ENCODE results near the gene BANK1.

DNA sequence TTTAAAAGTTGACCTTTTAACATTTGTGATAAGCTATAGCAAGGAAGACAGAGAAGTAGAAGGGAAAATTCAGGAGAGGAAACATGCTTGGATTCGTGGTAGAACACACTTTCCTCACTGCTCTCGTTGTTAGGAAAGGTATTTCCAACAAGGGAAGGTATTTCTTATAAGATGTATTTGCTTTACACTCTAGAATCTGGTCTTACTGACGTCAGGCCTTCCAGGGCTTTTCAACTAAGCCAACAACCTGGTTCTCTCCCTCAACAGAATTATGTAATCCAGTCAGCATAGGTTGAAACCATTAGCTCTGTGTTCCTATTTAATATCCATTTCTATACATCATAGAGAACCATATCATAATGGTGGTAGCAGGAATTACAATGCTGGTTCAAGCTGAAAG is 312.8 kb downstream of the BANK1 start:
- TF ChIP-seq, protein P1, sequence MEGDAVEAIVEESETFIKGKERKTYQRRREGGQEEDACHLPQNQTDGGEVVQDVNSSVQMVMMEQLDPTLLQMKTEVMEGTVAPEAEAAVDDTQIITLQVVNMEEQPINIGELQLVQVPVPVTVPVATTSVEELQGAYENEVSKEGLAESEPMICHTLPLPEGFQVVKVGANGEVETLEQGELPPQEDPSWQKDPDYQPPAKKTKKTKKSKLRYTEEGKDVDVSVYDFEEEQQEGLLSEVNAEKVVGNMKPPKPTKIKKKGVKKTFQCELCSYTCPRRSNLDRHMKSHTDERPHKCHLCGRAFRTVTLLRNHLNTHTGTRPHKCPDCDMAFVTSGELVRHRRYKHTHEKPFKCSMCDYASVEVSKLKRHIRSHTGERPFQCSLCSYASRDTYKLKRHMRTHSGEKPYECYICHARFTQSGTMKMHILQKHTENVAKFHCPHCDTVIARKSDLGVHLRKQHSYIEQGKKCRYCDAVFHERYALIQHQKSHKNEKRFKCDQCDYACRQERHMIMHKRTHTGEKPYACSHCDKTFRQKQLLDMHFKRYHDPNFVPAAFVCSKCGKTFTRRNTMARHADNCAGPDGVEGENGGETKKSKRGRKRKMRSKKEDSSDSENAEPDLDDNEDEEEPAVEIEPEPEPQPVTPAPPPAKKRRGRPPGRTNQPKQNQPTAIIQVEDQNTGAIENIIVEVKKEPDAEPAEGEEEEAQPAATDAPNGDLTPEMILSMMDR (IDR thresholded peaks at IDR 0.05): no peak
- TF ChIP-seq POLR2A (IDR thresholded peaks at IDR 0.05): no peak
- no peak for TF ChIP-seq POLR2AphosphoS5 (IDR thresholded peaks at IDR 0.05)

All from transverse colon (tissue), 4 donors.